Measurements from ENCODE around the gene MARK2. TPM values are rescaled to one million over a fixed set of nuclear protein-coding genes. Genes with fewer than 3 reads are reported as not detected.

The MARK2 gene
- total RNA-seq, 2 experiments from 2014 or later: 18.4 to 21.0 TPM

DNA sequence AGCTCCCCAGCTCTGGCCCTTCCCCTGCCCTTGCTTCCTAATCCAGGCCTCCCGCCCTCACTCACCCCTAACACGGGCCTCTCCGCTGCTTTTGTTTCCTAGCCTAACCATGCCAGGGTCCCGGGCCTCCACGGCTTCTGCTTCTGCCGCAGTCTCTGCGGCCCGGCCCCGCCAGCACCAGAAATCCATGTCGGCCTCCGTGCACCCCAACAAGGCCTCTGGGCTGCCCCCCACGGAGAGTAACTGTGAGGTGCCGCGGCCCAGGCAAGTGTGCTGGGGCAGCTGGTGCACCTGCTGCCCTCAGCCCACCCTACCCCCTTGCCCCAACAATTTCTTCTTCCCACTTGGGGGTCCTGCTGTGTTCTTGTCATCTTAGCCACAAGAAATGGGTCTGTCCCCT lies 65.0 kb downstream of the MARK2 start:
- no peaks in the 10 kb centered on the region for H3K9me3 Mint-ChIP-seq
- Histone ChIP-seq H3K4me3 (ENCODE audit: low read length) (no peak overlapping the region), H3K27me3 (ENCODE audit: control insufficient read depth in 1 of 2, insufficient read depth in 2 of 2, low read length in 2 of 2) (no peaks in the 10 kb centered on the region), H3K36me3 (ENCODE audit: insufficient read depth, low read length) (peaks cover 92% of the 10 kb centered on the region), H3K9me3 (ENCODE audit: control insufficient read depth in 1 of 2, insufficient read depth in 1 of 2, low read length in 2 of 2) (no peaks in the 10 kb centered on the region), H3K27ac (ENCODE audit: low read depth in 1 of 2, low read length in 2 of 2) (no peak overlapping the region), H3K4me1 (ENCODE audit: insufficient read depth, low read length) (no peaks in the 10 kb centered on the region)
- H3K27ac Mint-ChIP-seq: no peak overlapping the region
- H3K4me3 Mint-ChIP-seq: no peak overlapping the region
- H3K27me3 Mint-ChIP-seq: no peaks in the 10 kb centered on the region
- H3K4me1 Mint-ChIP-seq (ENCODE audit: low read depth): no peaks in the 10 kb centered on the region
- peaks cover 93% of the 10 kb centered on the region for H3K36me3 Mint-ChIP-seq (ENCODE audit: low read depth)
- ATAC-seq (ENCODE audit: poor library complexity) (no peak), DNase-seq (no peak)
- TF ChIP-seq, protein P1, sequence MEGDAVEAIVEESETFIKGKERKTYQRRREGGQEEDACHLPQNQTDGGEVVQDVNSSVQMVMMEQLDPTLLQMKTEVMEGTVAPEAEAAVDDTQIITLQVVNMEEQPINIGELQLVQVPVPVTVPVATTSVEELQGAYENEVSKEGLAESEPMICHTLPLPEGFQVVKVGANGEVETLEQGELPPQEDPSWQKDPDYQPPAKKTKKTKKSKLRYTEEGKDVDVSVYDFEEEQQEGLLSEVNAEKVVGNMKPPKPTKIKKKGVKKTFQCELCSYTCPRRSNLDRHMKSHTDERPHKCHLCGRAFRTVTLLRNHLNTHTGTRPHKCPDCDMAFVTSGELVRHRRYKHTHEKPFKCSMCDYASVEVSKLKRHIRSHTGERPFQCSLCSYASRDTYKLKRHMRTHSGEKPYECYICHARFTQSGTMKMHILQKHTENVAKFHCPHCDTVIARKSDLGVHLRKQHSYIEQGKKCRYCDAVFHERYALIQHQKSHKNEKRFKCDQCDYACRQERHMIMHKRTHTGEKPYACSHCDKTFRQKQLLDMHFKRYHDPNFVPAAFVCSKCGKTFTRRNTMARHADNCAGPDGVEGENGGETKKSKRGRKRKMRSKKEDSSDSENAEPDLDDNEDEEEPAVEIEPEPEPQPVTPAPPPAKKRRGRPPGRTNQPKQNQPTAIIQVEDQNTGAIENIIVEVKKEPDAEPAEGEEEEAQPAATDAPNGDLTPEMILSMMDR (IDR thresholded peaks at IDR 0.05): no peak
- ChIA-PET POLR2A (interaction anchor here (0.5 to 0.9 kb wide), 2 partner anchors 16 to 38 kb away, joined by 3 read pairs; no protein-coding TSS in a partner anchor), CTCF (no interaction called here)
- intact Hi-C loops (cut with DNase I, micrococcal nuclease): loop anchor here in 1 of 2 experiments (5.0 to 10.0 kb wide), 2 partner anchors 37 to 139 kb away; partner anchors contain the start of gene ZFTA

DNA sequence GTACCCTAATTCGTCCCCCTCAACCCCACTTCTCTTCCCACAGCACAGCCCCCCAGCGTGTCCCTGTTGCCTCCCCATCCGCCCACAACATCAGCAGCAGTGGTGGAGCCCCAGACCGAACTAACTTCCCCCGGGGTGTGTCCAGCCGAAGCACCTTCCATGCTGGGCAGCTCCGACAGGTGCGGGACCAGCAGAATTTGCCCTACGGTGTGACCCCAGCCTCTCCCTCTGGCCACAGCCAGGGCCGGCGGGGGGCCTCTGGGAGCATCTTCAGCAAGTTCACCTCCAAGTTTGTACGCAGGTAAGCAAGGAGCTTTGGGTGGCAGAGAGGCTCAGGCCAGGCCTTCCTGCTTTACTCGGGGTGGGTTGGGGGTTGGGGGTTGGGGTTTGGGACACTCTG lies 65.8 kb downstream of the MARK2 start:
- Histone ChIP-seq H3K9me3 (ENCODE audit: control insufficient read depth in 1 of 2, insufficient read depth in 1 of 2, low read length in 2 of 2) (no peaks in the 10 kb centered on the region), H3K36me3 (ENCODE audit: insufficient read depth, low read length) (peaks cover 90% of the 10 kb centered on the region), H3K4me3 (ENCODE audit: low read length) (no peak overlapping the region), H3K27ac (ENCODE audit: low read depth in 1 of 2, low read length in 2 of 2) (no peak overlapping the region), H3K4me1 (ENCODE audit: insufficient read depth, low read length) (no peaks in the 10 kb centered on the region), H3K27me3 (ENCODE audit: control insufficient read depth in 1 of 2, insufficient read depth in 2 of 2, low read length in 2 of 2) (no peaks in the 10 kb centered on the region)
- DNase-seq (no peak), ATAC-seq (ENCODE audit: poor library complexity) (no peak)
- Mint-ChIP-seq H3K27me3 (no peaks in the 10 kb centered on the region), H3K9me3 (no peaks in the 10 kb centered on the region), H3K36me3 (ENCODE audit: low read depth) (peaks cover 86% of the 10 kb centered on the region), H3K4me1 (ENCODE audit: low read depth) (no peaks in the 10 kb centered on the region), H3K27ac (no peak overlapping the region), H3K4me3 (no peak overlapping the region)
- TF ChIP-seq, protein P1 (IDR thresholded peaks at IDR 0.05): no peak
- ChIA-PET POLR2A (no interaction called here), CTCF (no interaction called here)
- intact Hi-C loops (cut with DNase I, micrococcal nuclease): loop anchor here (5.0 to 10.0 kb wide), 3 partner anchors 37 to 248 kb away; partner anchors contain the start of gene ZFTA (in 1 of the 2)

DNA sequence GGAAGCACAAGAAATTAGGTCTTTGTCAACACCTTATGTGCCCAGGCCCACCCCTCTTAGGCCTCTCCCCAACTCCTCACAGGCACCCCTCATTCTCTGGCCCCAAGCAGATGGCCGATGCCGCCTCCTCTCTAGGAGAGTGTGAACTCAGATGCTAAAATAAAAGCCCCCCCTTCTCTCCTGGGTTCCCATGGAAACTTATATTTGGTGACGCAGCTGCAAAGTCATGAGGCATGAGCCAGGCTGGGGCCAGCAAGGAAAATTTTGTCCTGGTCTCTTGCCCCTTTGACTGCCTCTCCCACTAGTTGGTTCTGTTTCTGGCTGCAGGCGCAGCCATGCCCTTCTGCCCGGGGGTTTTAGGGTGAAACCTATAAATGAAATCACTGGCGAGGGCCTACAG lies 66.3 kb downstream of the MARK2 start:
- Histone ChIP-seq H3K4me3 (ENCODE audit: low read length) (no peak overlapping the region), H3K9me3 (ENCODE audit: control insufficient read depth in 1 of 2, insufficient read depth in 1 of 2, low read length in 2 of 2) (no peaks in the 10 kb centered on the region), H3K27ac (ENCODE audit: low read depth in 1 of 2, low read length in 2 of 2) (no peak overlapping the region), H3K36me3 (ENCODE audit: insufficient read depth, low read length) (peaks cover 88% of the 10 kb centered on the region), H3K4me1 (ENCODE audit: insufficient read depth, low read length) (no peaks in the 10 kb centered on the region), H3K27me3 (ENCODE audit: control insufficient read depth in 1 of 2, insufficient read depth in 2 of 2, low read length in 2 of 2) (no peaks in the 10 kb centered on the region)
- intact Hi-C loops (cut with DNase I, micrococcal nuclease): loop anchor here (5.0 to 10.0 kb wide), 3 partner anchors 38 to 247 kb away; partner anchors contain the start of gene ZFTA (in 1 of the 2)
- ChIA-PET CTCF (no interaction called here), POLR2A (no interaction called here)
- no peak for ATAC-seq (ENCODE audit: poor library complexity)
- Mint-ChIP-seq H3K27me3 (no peaks in the 10 kb centered on the region), H3K9me3 (no peaks in the 10 kb centered on the region), H3K4me1 (ENCODE audit: low read depth) (no peaks in the 10 kb centered on the region), H3K27ac (no peak overlapping the region), H3K4me3 (no peak overlapping the region), H3K36me3 (ENCODE audit: low read depth) (peaks cover 86% of the 10 kb centered on the region)
- TF ChIP-seq, protein P1 (IDR thresholded peaks at IDR 0.05): no peak
- DNase-seq: no peak

Data from CD4-positive, alpha-beta T cell (primary cell).